ENCODE data around the gene C5orf46. TPM values are rescaled to one million over a fixed set of nuclear protein-coding genes. Genes with fewer than 3 reads are reported as not detected.

C5orf46 gene
- total RNA-seq, 1 experiment from 2014 or later: not detected

DNA sequence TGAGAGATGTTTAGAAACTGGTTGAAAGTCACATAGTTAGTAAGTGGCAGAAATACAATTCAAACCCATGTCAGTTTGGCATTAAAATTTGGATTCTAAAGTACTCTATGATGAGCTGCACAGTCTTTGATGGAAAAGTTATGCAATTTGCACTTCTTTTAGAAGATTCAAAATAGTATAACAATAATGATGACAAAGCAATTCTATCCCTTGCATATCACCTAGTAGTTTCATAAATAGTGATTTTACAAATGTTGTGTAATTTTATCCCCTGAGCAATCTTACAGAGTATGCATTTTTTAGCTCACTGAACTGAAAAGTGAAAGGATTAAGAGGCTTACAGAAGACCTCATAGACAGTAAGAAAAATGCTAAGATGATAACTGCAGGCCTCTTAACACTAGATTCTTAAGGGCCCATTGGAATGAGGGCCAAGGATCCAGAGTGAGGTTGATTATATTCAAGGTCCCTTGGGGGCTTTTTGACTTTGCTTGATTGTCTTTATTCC lies 3.7 kb downstream of the C5orf46 start:
- H3K27ac Mint-ChIP-seq: no peak overlapping the region
- no peaks in the 10 kb centered on the region for H3K27me3 Mint-ChIP-seq (ENCODE audit: low read depth)
- ATAC-seq (no peak), DNase-seq (ENCODE audit: low spot score) (no peak)
- H3K9me3 Mint-ChIP-seq: no peaks in the 10 kb centered on the region
- POLR2A ChIA-PET: no interaction called here
- CTCF ChIA-PET: interaction anchor here (1.1 kb wide), 1 partner anchor 16 kb away, joined by 4 read pairs; no protein-coding TSS in a partner anchor
- H3K4me3 Mint-ChIP-seq: no peak overlapping the region
- peaks cover 21% of the 10 kb centered on the region for H3K4me1 Mint-ChIP-seq
- TF ChIP-seq, protein P1, sequence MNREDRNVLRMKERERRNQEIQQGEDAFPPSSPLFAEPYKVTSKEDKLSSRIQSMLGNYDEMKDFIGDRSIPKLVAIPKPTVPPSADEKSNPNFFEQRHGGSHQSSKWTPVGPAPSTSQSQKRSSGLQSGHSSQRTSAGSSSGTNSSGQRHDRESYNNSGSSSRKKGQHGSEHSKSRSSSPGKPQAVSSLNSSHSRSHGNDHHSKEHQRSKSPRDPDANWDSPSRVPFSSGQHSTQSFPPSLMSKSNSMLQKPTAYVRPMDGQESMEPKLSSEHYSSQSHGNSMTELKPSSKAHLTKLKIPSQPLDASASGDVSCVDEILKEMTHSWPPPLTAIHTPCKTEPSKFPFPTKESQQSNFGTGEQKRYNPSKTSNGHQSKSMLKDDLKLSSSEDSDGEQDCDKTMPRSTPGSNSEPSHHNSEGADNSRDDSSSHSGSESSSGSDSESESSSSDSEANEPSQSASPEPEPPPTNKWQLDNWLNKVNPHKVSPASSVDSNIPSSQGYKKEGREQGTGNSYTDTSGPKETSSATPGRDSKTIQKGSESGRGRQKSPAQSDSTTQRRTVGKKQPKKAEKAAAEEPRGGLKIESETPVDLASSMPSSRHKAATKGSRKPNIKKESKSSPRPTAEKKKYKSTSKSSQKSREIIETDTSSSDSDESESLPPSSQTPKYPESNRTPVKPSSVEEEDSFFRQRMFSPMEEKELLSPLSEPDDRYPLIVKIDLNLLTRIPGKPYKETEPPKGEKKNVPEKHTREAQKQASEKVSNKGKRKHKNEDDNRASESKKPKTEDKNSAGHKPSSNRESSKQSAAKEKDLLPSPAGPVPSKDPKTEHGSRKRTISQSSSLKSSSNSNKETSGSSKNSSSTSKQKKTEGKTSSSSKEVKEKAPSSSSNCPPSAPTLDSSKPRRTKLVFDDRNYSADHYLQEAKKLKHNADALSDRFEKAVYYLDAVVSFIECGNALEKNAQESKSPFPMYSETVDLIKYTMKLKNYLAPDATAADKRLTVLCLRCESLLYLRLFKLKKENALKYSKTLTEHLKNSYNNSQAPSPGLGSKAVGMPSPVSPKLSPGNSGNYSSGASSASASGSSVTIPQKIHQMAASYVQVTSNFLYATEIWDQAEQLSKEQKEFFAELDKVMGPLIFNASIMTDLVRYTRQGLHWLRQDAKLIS (CRISPR knock-in tag; IDR thresholded peaks at IDR 0.05; ENCODE audit: borderline replicate concordance): no peak
- TF ChIP-seq, protein P2, sequence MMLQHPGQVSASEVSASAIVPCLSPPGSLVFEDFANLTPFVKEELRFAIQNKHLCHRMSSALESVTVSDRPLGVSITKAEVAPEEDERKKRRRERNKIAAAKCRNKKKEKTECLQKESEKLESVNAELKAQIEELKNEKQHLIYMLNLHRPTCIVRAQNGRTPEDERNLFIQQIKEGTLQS (CRISPR knock-in tag; conservative IDR thresholded peaks at IDR 0.05): no peak
- TF ChIP-seq ZNF317 (CRISPR knock-in tag; IDR thresholded peaks at IDR 0.05; ENCODE audit: borderline replicate concordance, low read depth) (no peak), SMAD4 (CRISPR knock-in tag; IDR thresholded peaks at IDR 0.05) (no peak)
- H3K36me3 Mint-ChIP-seq: no peaks in the 10 kb centered on the region

DNA sequence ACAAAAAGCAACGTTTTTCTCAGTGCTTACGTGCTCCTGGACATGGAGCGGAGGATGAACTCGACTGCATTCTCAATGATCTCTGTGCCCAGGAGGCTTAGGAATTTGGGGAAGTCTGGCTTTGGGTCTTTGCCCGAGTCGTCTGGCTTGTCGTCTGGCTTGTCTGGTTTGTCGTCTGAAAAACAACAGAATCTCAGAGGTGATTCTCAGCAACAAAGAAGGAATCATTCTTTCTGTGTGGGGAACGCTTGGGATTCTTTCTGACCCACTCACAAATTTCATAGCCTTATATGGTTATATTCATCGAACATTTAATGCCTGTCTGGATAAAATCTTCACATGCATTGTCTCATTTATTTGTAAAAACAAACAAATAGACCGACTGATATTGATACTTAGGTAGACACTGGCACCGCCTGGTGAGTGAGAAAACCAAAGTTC lies 4.7 kb downstream of the C5orf46 start:
- TF ChIP-seq, protein P3, sequence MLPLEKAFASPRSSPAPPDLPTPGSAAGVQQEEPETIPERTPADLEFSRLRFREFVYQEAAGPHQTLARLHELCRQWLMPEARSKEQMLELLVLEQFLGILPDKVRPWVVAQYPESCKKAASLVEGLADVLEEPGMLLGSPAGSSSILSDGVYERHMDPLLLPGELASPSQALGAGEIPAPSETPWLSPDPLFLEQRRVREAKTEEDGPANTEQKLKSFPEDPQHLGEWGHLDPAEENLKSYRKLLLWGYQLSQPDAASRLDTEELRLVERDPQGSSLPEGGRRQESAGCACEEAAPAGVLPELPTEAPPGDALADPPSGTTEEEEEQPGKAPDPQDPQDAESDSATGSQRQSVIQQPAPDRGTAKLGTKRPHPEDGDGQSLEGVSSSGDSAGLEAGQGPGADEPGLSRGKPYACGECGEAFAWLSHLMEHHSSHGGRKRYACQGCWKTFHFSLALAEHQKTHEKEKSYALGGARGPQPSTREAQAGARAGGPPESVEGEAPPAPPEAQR (CRISPR knock-in tag; IDR thresholded peaks at IDR 0.05): no peak
- TF ChIP-seq, protein P4, sequence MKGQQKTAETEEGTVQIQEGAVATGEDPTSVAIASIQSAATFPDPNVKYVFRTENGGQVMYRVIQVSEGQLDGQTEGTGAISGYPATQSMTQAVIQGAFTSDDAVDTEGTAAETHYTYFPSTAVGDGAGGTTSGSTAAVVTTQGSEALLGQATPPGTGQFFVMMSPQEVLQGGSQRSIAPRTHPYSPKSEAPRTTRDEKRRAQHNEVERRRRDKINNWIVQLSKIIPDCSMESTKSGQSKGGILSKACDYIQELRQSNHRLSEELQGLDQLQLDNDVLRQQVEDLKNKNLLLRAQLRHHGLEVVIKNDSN (CRISPR knock-in tag; IDR thresholded peaks at IDR 0.05): no peak
- TF ChIP-seq, protein P5, sequence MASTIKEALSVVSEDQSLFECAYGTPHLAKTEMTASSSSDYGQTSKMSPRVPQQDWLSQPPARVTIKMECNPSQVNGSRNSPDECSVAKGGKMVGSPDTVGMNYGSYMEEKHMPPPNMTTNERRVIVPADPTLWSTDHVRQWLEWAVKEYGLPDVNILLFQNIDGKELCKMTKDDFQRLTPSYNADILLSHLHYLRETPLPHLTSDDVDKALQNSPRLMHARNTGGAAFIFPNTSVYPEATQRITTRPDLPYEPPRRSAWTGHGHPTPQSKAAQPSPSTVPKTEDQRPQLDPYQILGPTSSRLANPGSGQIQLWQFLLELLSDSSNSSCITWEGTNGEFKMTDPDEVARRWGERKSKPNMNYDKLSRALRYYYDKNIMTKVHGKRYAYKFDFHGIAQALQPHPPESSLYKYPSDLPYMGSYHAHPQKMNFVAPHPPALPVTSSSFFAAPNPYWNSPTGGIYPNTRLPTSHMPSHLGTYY (CRISPR knock-in tag; IDR thresholded peaks at IDR 0.05): no peak
- no peak for TF ChIP-seq ATF1 (CRISPR knock-in tag; IDR thresholded peaks at IDR 0.05)
- ATAC-seq: peak; percentile 75; the same call in 1 of the 2 replicates
- H3K27ac Mint-ChIP-seq: peak overlapping the region; percentile 37; the same call in 1 of the 2 replicates
- ChIA-PET CTCF (interaction anchor here (1.1 kb wide), 2 partner anchors 14 to 15 kb away, joined by 4 to 5 read pairs; no protein-coding TSS in a partner anchor), POLR2A (no interaction called here)
- H3K27me3 Mint-ChIP-seq (ENCODE audit: low read depth): no peaks in the 10 kb centered on the region
- H3K9me3 Mint-ChIP-seq: no peaks in the 10 kb centered on the region
- H3K36me3 Mint-ChIP-seq: no peaks in the 10 kb centered on the region
- peaks cover 21% of the 10 kb centered on the region for H3K4me1 Mint-ChIP-seq
- no peak overlapping the region for H3K4me3 Mint-ChIP-seq
- no peak for DNase-seq (ENCODE audit: low spot score)

DNA sequence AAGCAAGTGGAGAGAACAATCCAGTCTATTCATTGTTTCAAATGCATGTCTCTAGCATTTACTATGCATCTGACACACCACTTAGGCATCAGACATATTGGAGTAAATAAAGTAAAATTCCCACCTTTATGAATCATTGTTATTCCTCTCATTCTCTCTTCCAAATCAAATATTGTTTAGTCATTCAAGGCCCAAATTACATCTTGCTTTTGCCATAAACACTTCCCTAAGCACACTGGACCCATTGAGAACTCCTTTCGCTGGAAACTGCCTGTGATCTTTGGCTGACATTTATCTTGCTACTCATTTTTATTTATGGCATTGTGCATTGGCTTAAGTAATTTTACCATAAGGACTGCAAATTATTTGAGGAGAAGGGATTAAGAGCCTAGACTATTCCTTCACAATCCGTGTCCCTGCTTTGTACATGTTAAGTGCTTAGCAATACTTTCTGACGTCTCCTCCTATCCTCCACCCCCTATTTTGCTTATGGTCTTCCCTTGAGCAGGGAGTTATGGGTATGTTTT lies 7.4 kb downstream of the C5orf46 start:
- Mint-ChIP-seq H3K4me3 (no peak overlapping the region), H3K27ac (no peak overlapping the region), H3K9me3 (no peaks in the 10 kb centered on the region), H3K36me3 (no peaks in the 10 kb centered on the region), H3K27me3 (ENCODE audit: low read depth) (no peaks in the 10 kb centered on the region), H3K4me1 (peaks cover 26% of the 10 kb centered on the region)
- DNase-seq (ENCODE audit: low spot score): no peak
- ChIA-PET POLR2A (no interaction called here), CTCF (no interaction called here)
- ATAC-seq: no peak
- TF ChIP-seq NFATC4 (CRISPR knock-in tag; IDR thresholded peaks at IDR 0.05): no peak
- TF ChIP-seq, protein P6, sequence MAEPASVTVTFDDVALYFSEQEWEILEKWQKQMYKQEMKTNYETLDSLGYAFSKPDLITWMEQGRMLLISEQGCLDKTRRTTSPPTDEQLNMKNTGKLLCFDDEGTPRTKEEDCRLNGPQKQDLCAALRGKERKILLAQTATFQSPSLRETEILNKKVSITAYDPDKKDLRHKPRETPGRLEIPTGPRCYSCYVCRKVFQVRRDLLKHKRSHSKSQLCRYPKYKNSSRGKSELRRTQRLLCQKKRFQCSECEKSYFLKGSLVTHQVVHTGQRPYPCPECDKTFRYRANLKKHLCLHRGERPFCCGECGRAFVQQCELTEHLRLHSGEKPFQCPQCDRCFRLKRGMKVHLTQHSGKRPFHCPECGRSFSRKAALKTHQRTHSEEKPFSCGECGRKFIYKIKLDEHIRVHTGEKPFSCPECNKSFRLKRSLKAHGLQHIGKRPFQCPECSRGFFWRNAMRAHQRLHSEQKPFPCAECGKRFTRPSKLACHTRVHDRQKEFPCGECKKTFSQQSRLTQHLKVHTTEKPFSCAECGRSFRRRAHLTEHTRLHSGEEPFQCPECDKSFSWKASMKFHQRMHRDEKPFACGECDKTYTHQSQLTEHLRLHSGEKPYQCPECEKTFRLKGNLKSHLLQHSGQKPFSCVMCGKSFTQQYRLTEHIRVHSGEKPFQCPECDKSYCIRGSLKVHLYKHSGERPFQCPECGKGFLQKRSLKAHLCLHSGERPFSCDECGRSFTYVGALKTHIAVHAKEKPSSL (CRISPR knock-in tag; conservative IDR thresholded peaks at IDR 0.05): no peak
- TF ChIP-seq ZBTB21 (CRISPR knock-in tag; IDR thresholded peaks at IDR 0.05; ENCODE audit: borderline replicate concordance): no peak
- TF ChIP-seq ZNF416 (CRISPR knock-in tag; IDR thresholded peaks at IDR 0.05): no peak
- TF ChIP-seq HMGA2 (CRISPR knock-in tag; IDR thresholded peaks at IDR 0.05): no peak
- TF ChIP-seq, protein P5 (CRISPR knock-in tag; IDR thresholded peaks at IDR 0.05): no peak
- no peak for TF ChIP-seq ZNF317 (CRISPR knock-in tag; IDR thresholded peaks at IDR 0.05; ENCODE audit: borderline replicate concordance, low read depth)
- TF ChIP-seq NR2C2 (CRISPR knock-in tag; IDR thresholded peaks at IDR 0.05): no peak
- TF ChIP-seq RELA (CRISPR knock-in tag; IDR thresholded peaks at IDR 0.05; ENCODE audit: borderline replicate concordance): no peak
- TF ChIP-seq MYBL2 (CRISPR knock-in tag; IDR thresholded peaks at IDR 0.05): no peak
- no peak for TF ChIP-seq NFE2L1 (CRISPR knock-in tag; IDR thresholded peaks at IDR 0.05)

All from WTC11 (cell line).